ENCODE results near the gene CPAMD8. TPM values are rescaled to one million over a fixed set of nuclear protein-coding genes. Genes with fewer than 3 reads are reported as not detected.
A peak's percentile ranks its signal among the peaks of the same experiment; 100 is the strongest.
"Not testable (repeated sequence)": the region's sequence is repeated elsewhere in the genome, so short reads cannot be mapped to it uniquely, and the experiment has no call there.

The CPAMD8 gene
- total RNA-seq, 6 experiments from 2014 or later = 0.90 to 1.8 (median 1.2) TPM

GRCh38 chr19:16876904-16877361 lies 149.7 kb downstream of the CPAMD8 start:
- ATAC-seq (peak in 1 of 4 donors; percentile 16), DNase-seq (no peak)
- TF ChIP-seq CTCF (IDR thresholded peaks at IDR 0.05) = no peak
- no peak for TF ChIP-seq POLR2A (IDR thresholded peaks at IDR 0.05)
- H3K27ac ChIP-seq = no peak overlapping the region
- WGBS (ENCODE audit: insufficient coverage, low coverage, low lambda C conversion rate, missing lambda C conversion rate) = 69% methylated on average over 3 of the region's 12 CpGs
- no peak overlapping the region for H3K4me3 ChIP-seq
- no peaks in the 10 kb centered on the region for H3K27me3 ChIP-seq
- intact Hi-C loops (cut with DNase I) = no loop called here
- peaks cover 0 to 44% (median 8%) of the 10 kb centered on the region in 4 donors for H3K36me3 ChIP-seq
- peaks cover 0 to 6% (median 0%) of the 10 kb centered on the region in 4 donors for H3K9me3 ChIP-seq
- no peaks in the 10 kb centered on the region for H3K4me1 ChIP-seq

GRCh38 chr19:16875584-16876555 lies 150.7 kb downstream of the CPAMD8 start:
- H3K4me3 ChIP-seq = no peak overlapping the region
- intact Hi-C loops (cut with DNase I) = no loop called here
- DNase-seq (no peak), ATAC-seq (no peak)
- no peaks in the 10 kb centered on the region for H3K4me1 ChIP-seq
- TF ChIP-seq CTCF (IDR thresholded peaks at IDR 0.05) (no peak), POLR2A (IDR thresholded peaks at IDR 0.05) (no peak)
- H3K36me3 ChIP-seq = peaks cover 0 to 52% (median 11%) of the 10 kb centered on the region in 4 donors
- H3K27ac ChIP-seq = no peak overlapping the region
- no peaks in the 10 kb centered on the region for H3K27me3 ChIP-seq
- no peaks in the 10 kb centered on the region for H3K9me3 ChIP-seq
- WGBS (ENCODE audit: insufficient coverage, low coverage, low lambda C conversion rate, missing lambda C conversion rate) = 83% methylated on average over 6 of the region's 39 CpGs

DNA sequence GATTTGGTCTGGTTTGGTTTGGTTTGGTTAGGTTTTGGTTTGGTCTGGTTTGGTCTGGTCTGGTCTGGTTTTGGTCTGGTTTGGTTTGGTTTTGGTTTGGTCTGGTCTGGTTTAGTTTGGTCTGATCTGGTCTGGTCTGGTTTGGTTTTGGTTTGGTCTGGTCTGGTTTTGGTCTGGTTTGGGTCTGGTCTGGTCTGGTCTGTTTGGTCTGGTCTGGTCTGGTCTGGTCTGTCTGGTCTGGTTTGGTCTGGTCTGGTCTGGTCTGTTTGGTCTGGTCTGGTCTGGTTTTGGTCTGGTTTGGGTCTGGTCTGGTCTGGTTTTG lies 151.7 kb downstream of the CPAMD8 start:
- H3K4me1 ChIP-seq; H3K4me3 ChIP-seq; H3K9me3 ChIP-seq; intact Hi-C loops (cut with DNase I); H3K27me3 ChIP-seq; ATAC-seq; H3K27ac ChIP-seq; DNase-seq: not testable (repeated sequence)
- H3K36me3 ChIP-seq = peaks cover 0 to 56% (median 13%) of the 10 kb centered on the region in 4 donors

DNA sequence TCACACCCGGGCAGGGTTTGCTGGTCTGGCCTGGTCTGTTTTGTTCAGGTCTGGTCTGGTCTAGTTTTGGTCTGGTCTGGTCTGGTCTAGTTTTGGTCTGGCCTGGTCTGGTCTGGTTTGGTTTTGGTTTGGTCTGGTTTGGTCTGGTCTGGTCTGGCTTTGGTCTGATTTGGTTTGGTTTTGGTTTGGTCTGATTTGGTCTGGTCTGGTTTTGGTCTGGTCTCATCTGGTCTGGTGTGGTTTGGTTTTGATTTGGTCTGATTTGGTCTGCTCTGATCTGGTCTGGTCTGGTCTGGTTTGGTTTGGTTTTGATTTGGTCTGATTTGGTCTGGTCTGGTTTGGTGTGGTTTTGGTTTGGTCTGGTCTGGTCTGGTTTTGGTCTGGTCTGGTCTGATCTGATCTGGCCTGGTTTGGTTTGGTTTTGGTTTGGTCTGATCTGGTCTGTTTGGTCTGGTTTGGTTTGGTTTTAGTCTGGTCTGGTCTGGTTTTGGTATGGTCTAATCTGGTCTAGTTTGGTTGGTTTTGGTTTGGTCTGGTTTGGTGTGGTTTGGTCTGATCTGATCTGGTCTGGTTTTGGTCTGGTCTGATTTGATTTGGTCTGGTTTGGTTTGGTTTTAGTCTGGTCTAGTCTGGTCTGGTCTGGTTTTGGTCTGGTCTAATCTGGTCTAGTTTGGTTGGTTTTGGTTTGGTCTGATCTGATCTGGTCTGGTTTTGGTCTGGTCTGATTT lies 152.2 kb downstream of the CPAMD8 start:
- H3K9me3 ChIP-seq = no peaks in the 10 kb centered on the region
- DNase-seq (no peak), ATAC-seq (no peak)
- H3K27me3 ChIP-seq = no peaks in the 10 kb centered on the region
- no peak for TF ChIP-seq POLR2A (IDR thresholded peaks at IDR 0.05)
- no peak for TF ChIP-seq CTCF (IDR thresholded peaks at IDR 0.05)
- 67% methylated on average over 1 of the region's 1 CpG for WGBS (ENCODE audit: insufficient coverage, low coverage, low lambda C conversion rate, missing lambda C conversion rate)
- H3K27ac ChIP-seq = no peak overlapping the region
- intact Hi-C loops (cut with DNase I) = no loop called here
- no peaks in the 10 kb centered on the region for H3K4me1 ChIP-seq
- no peak overlapping the region for H3K4me3 ChIP-seq
- H3K36me3 ChIP-seq = peaks cover 0 to 58% (median 13%) of the 10 kb centered on the region in 4 donors

- no peak overlapping the region for H3K4me3 ChIP-seq
- WGBS (ENCODE audit: insufficient coverage, low coverage, low lambda C conversion rate, missing lambda C conversion rate) = 67% methylated on average over 1 of the region's 3 CpGs
- ATAC-seq = no peak
Observed at GRCh38 chr19:16873594-16873993, 153.0 kb downstream of the CPAMD8 start.

More at GRCh38 chr19:16873594-16873993, 153.0 kb downstream of the CPAMD8 start:
- no peaks in the 10 kb centered on the region for H3K4me1 ChIP-seq
- TF ChIP-seq CTCF (IDR thresholded peaks at IDR 0.05) (no peak), POLR2A (IDR thresholded peaks at IDR 0.05) (no peak)
- intact Hi-C loops (cut with DNase I) = no loop called here
- H3K27me3 ChIP-seq = no peaks in the 10 kb centered on the region
- DNase-seq = no peak
- H3K9me3 ChIP-seq = no peaks in the 10 kb centered on the region
- H3K27ac ChIP-seq = no peak overlapping the region
- H3K36me3 ChIP-seq = peaks cover 0 to 51% (median 13%) of the 10 kb centered on the region in 4 donors

All from right lobe of liver (tissue), 6 donors.